Ovary (tissue), 3 donors: ENCODE data around the gene EGR4.

Experiments used
- POLR2A ChIP-seq: fragments of 450-650 bp; IDR thresholded peaks from one replicate; pipeline ENCODE4 v1.6.1; 2017; ENCODE audit warnings: antibody characterized with exemption, mild to moderate bottlenecking, moderate library complexity
- TF ChIP-seq, protein P1 (sequence below), 3 donors: fragments of 450-650 bp in 2 of 3; fragments of 200-600 bp in 1 of 3; IDR thresholded peaks; one replicate each; pipeline versions ENCODE4 v1.5.1 to v1.8.0; 2016 to 2022; ENCODE audit warnings: antibody characterized with exemption in 3 of 3, mild to moderate bottlenecking in 1 of 3
- donor health status: DM: no; HTN: no; CAD: no.

DNA sequence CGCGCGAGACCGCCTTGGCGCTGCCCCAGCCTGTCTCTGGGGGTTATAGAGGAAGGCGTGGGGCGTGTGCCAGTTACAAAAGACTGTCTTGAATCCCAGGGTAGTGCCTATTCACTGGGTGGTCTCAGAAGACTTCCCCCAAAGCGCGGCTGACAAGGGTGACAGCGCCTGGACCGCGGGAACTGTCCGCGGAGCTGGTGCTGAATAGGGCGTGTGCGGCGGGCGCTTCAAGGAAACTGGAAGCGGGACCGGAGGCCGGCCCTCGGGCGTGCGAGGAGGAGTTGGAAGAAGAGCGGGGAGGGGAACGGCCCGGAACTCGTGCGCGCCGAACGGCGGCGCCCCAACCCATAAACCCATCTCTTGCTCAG, 2.3 kb downstream of the EGR4 start:
- TF ChIP-seq, protein P1, sequence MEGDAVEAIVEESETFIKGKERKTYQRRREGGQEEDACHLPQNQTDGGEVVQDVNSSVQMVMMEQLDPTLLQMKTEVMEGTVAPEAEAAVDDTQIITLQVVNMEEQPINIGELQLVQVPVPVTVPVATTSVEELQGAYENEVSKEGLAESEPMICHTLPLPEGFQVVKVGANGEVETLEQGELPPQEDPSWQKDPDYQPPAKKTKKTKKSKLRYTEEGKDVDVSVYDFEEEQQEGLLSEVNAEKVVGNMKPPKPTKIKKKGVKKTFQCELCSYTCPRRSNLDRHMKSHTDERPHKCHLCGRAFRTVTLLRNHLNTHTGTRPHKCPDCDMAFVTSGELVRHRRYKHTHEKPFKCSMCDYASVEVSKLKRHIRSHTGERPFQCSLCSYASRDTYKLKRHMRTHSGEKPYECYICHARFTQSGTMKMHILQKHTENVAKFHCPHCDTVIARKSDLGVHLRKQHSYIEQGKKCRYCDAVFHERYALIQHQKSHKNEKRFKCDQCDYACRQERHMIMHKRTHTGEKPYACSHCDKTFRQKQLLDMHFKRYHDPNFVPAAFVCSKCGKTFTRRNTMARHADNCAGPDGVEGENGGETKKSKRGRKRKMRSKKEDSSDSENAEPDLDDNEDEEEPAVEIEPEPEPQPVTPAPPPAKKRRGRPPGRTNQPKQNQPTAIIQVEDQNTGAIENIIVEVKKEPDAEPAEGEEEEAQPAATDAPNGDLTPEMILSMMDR (IDR thresholded peaks at IDR 0.05) = no peak
- TF ChIP-seq POLR2A = no peak
